ENCODE data around the gene HNRNPF.
"Not testable (repeated sequence)": the region's sequence is repeated elsewhere in the genome, so short reads cannot be mapped to it uniquely, and the experiment has no call there.

Gene HNRNPF

DNA sequence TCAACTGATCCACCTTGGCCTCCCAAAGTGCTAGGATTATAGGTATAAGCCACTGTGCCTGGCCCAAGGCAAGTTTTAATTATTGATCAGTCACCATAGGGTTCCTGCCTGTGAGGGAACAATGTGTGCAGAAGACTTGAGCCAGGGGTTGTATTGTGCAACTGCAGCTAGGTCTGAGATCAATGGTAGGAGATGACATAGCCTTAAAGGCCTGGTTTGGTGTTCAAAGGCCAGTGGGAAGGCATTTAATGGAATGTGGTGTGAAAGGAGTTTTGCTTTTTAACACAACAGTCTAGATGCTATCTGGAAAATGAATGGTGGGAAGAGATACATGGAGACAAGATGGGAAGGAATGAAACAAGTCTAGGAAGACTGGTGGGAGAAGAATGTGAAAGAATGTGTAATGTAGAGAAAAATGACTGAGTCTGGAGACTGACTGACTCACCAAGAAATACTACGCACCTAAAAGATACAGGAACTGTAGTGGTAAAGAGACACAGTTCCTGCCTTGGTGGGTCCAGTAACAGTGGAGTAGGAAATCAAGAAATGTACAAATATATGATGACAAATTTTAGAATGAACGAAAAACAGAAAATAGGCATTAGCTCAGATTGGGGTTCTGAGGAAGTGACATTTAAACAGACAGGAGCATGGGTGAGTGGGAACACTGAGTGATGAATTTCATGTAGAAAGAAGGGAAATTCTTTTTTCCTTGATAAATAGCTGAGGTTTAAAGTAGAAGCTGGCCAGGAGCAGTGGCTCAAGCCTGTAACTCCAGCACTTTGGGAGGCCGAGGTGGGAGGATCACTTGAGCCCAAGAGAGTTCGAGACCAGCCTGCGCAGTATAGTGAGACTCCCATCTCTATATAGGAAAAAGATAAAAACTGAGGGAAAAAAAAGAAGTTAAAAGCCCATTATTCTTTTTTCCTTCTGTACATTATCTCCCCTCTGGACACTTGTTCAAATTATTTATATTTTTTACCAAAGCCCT is 9.4 kb downstream of the HNRNPF start:
- peak; percentile 35 for FAIRE-seq
- no peak for DNase-seq (ENCODE audit: insufficient read length, low spot score)

DNA sequence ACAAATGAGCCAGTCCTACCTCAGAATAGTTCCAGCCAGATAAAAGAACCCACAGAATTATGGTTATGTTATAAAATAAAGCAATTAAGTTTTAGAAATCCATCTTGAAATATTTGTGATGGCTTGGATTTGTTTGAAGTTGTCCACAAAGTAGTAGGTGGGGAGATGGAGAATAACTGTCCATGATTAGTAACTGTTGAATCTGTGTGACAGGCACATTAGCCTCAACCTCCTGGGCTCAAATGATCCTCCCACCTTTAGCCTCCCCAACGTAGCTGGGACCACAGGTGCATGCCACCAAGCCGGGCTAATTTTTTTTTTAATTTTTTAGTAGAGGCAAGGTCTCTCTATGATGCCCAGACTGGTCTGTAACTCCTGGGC is 10.1 kb downstream of the HNRNPF start:
- FAIRE-seq (no peak), DNase-seq (ENCODE audit: insufficient read length, low spot score) (no peak)

DNA sequence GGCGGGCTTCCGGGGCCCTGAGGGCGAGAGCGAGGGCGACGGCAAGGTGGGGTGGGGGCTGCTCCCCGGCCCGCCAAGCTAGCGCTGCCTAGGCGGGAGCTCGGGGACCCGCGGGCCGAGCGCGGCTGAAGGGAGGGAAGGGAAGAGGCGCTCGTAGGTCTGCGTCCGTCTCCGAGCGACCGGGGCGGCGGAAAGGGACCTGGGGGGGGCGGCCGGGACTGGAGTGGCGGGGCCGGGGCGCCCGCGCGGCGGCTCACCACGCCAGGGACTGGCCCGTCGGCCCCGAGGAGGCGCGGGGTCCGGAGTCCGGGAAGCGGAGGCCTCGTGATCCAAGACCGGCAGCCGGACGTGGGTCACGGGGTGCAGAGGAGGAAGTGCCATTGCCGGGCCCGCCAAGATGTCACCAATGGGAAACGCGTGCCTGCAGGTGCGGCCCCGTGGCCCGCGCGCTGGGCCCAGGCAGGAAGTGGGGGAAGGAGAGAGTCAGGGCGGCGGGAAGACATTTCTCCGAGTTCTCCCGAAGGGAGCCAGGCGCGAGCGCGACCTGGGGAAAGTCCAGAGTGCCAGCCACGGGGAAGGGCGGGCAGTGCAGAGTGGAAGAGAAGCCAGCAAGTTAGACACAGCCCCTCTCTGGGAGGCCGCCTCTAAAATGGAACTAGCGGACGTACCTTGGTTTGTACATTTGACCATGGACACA is 11.9 kb downstream of the HNRNPF start:
- DNase-seq (ENCODE audit: insufficient read length, low spot score): peak; percentile 77
- FAIRE-seq: peak; percentile 31

DNA sequence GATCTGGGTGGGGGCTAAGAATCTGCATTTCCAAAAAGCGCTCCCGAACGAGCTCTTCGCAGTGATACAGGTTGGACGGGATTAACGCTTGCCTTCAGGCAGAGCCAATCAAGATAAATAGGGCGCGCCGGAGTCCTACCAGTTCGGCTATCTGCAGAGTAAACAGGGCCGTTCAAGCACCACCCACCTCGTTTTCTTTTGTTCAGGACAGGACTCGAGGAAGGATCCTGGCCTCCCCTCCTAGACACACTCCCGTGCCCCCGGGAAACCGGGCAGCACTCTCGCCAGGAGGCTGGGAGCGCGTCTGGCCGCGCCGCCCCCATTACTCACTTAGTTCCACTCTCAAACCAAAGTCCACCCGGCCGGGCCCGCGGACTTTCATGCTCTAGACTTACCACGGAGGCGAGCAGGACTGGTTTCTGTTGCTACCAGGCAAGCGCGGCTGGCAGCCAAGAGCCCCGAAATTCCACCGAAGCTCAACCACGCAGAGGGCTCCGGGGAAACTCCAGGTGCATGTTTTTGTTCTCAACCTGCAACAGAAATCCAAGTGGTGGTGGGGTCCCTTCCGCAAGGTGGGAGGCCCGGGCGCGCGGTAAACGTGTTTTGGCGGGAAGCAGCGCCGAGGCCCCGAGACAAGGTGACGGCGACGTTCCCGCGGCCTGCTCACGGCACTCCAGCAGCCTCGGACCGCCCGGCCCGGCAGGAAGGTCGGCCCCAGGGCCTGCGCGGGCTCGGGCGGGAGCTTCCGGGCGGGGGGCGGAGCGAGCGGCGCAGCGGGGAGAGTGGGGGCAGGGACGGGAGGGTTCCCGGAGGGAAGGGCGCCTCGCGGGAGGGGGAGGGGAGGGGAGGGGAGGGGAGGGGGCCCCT is 12.7 kb downstream of the HNRNPF start:
- FAIRE-seq (no peak), DNase-seq (ENCODE audit: insufficient read length, low spot score) (peak; percentile 65)

DNA sequence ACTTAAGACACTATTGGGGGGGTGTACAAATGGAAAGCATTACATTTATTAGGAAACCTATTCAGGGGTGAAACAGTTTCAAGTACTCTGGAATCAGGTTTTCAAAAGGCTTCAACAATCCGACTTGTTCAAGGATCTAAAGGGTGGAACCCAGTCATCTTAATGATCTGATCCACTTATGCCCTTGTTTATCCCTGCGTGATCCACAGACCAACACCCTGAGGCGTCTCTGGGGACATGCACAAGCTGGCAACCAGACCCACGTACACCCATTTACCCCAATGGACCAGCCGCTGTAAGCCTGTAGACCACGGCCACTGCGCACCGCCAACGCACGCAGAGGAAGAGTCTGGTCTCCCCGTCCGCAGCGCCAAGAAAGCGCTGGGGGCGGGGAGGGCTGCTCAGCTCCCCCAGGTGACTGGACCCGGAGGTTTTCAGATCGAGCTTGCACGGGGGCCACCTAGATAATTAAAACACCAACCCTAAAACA is 13.4 kb downstream of the HNRNPF start:
- FAIRE-seq (no peak), DNase-seq (ENCODE audit: insufficient read length, low spot score) (no peak)

DNA sequence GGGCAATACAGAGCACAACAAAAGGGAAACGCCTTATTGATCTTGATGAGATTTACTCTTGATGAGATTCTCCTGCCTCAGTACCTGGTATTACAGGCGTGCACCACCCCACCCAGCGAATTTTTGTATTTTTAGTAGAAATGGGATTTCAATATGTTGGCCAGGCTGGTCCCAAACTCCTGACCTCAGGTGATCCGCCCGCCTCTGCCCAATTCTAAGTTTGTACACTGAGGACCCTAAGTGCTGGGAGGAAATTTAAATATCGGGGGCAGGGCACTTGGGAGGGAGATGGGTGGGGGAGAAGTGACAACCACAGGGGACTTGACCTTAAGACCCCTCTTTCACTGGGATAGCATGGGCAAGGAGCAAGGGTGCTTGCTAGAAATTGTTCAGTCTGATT is 14.1 kb downstream of the HNRNPF start:
- FAIRE-seq (no peak), DNase-seq (ENCODE audit: insufficient read length, low spot score) (no peak)

DNA sequence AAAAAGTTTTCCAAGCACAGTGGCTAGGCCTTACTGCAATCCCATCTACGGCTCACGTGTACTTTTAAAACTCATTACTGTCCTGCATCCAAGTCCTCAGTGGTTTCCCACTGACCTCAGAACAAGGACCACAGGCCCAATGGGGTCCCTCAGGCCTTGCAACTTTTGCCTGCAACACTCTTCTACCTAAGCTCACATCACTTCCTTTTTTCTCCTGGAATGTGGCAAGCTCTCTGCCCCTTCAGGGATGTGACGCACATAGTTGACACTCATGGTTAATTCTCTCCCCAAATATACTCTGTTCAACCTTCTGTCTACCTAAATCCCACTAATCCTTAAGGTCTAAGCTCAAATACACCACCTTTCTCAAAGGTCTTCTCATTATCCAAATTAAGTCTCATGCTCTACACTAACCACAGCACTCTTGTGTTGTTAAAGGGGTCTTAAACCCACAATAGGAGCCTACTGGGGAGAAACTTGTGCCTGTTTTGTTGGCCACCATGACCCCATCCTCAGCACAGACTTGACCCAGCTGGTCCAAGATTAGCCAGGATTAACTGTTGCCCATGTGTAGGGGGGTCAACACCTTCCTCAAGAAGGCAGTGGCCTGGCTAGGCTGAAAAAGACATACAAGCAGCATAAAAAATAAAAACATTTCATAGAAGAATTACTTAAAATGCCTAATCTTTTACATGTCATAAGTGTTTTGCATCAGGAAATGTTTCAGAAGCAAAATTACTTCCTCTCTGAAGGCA is 15.2 kb downstream of the HNRNPF start:
- no peak for FAIRE-seq
- no peak for DNase-seq (ENCODE audit: insufficient read length, low spot score)

DNA sequence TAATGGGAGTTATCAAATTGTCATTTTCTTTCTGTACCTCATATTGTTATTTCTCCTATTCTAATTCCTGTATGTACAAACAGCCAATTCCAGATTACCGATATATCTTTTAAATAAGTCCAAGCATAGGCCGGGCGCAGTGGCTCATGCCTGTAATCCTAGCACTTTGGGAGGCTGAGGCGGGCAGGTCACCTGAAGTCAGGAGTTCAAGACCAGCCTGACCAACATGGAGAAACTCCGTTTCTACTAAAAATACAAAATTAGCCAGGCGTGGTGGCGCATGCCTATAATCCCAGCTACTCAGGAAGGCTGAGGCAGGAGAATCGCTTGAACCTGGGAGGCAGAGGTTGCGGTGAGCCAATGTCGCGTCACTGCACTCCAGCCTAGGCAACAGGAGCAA is 15.8 kb downstream of the HNRNPF start:
- not testable (repeated sequence) for FAIRE-seq; DNase-seq (ENCODE audit: insufficient read length, low spot score)

DNA sequence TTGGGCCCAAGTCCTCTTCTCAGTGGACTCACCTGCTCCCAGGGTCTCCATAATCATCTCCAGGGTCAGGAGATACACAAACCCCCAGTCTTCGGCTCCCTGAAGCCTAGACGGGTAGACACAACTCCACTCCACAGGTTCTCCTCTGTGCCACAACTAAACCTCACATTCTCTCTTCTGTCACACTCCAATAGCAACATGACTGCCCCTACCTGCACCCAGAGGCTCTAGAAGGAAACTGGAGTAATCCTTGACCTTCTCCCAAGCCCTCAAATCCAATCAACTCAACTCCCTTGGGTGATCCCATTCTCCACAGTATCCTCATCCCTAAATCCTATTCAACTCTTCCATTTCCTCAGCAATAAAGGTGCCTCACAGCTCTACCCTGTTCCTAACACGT is 16.2 kb downstream of the HNRNPF start:
- FAIRE-seq: no peak

DNA sequence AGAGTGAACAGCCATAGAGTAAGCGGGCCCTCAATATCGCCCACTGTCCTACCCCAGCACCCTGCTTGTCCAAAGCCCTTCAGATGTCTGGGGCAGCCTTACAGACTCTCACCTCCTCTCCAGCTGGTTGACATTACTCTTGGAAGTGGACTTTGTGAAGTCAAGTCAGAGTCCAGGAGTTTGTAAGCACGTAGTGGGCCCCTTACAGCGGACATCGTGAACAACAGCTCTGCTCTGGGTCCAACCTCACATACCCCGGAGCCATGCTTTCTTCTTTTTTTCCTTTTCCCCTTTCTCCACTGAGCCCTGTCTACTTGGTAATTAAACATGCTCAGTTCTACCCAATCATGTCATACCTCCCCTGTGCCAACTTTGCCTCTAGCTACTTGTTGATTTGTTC is 17.5 kb downstream of the HNRNPF start:
- FAIRE-seq (no peak), DNase-seq (ENCODE audit: insufficient read length, low spot score) (no peak)

More for the DNA sequence above, 16.2 kb downstream of the HNRNPF start:
- no peak for DNase-seq (ENCODE audit: insufficient read length, low spot score)

DNA sequence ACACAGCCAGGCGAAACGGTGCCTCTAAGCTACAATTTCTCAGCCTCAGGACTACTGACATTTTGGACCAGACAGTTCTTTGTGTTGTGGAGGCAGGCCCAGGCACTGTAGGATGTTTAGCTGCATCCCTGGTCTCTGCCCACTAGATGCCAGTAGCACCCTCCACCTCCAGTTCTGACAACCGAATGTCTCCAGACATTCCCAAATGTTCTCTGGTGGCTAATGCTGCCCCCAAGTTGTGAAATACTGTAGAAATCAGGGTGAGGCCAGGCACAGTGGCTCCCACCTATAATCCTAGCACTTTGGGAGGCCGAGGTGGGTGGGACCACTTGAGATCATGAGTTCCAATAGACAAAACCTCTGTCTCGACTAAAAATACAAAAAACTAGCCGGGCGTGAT is 18.2 kb downstream of the HNRNPF start:
- no peak for FAIRE-seq
- DNase-seq (ENCODE audit: insufficient read length, low spot score): no peak

DNA sequence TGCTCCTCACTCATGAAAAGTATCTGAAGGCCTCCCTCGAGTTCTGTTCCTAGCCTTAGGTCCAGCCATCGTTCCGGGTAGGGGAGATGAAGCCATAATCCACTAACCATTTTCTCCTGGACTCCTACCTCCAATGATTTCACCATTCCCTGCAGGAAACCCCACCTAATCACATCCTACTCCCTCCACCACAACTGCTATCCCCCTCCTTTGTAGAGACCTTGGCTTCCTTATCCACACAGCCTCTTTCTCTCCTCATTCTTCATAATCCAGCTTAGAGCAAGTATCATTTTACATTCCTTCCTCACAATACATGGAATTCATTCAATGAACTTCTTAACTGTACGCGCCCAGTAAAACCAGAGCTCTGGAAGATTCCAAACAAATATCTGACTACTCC is 18.7 kb downstream of the HNRNPF start:
- DNase-seq (ENCODE audit: insufficient read length, low spot score) (no peak), FAIRE-seq (no peak)

DNA sequence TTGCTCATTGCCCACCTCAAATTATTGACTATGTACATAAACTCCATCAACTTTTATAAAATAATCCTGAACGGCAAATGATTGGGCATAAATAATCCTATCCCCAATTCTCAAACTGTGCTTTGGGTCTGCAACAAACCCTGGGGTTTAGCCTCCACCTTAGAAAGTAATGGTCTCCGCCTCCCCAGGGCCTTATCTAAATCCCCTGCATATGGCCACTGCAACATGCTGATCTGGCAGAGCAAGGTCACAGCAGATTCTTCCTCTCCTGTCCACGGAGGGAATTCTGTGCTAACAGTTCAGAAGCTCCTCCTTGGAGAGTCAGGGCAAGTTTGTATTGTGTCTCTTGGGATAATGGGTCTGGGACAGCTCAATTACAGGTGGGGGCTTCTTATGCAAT is 19.1 kb downstream of the HNRNPF start:
- FAIRE-seq (no peak), DNase-seq (ENCODE audit: insufficient read length, low spot score) (no peak)

DNA sequence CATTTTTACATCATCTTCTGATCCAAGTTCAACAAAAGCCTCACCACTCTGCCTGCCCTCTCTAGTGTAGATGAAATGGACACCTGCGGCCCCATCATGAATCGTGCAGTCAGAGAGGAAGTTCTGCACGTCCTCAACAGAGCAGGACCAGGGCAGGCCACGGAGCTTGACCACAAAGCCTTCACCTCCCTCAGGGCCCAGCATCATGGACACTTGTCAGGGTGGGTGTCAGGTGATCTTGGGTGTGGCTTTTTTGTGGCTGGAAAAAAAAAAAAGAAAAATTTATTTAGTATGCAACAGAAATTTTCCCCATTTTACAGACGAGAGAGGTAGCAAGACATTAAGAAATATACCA is 21.3 kb downstream of the HNRNPF start:
- no peak for FAIRE-seq
- DNase-seq (ENCODE audit: insufficient read length, low spot score): no peak

DNA sequence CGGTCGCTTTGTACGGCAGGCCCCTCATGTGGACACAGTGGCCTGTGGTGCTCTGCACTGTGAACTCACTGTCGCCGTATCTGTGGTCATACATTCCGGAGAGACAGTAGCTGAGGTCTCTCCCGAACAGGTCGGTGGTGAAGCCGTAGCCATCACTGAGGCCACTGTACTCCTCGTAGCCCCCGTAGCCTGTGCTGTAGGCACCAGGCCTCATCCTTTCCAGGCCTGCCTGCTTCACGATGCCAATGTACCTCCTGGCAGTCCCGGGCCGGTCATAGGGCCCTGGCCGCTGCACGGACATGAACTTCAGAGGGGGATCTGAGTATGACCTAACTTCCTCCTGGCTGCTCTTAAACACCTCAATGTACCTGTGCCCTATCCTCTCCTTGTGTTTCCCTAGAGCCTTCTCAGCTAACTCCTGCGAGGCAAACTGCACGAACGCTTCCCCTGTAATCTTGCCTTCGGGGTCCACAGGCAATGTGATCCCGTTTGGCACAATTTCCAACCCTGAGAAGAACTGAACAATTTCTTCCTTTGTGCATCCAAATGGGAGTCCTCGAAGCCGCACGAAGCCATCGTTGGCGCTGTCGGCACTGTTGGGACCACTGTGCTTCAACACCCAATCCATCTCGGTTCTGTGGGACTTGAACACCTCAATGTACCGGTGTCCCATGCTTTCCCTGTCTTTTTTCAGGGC is 21.9 kb downstream of the HNRNPF start:
- FAIRE-seq (no peak), DNase-seq (ENCODE audit: insufficient read length, low spot score) (no peak)

DNA sequence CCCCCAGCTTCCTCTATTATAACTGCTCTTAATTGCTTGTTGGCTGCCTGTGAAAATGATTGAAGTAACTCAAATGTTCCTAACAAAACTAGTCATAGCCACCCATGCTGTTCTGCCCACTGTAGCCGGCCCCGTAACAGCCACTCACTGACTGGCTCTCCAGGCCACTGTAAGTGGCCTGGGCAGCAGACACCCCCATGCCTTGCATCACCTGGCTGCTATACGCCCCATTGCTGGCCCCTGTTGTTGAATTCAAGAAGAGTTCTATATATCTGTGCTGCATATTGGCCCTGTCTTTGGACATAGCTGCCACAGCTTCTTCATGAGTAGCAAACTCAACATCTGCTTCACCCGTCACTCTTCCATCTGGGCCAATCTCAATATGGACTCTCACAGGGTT is 22.4 kb downstream of the HNRNPF start:
- FAIRE-seq: no peak
- no peak for DNase-seq (ENCODE audit: insufficient read length, low spot score)

DNA sequence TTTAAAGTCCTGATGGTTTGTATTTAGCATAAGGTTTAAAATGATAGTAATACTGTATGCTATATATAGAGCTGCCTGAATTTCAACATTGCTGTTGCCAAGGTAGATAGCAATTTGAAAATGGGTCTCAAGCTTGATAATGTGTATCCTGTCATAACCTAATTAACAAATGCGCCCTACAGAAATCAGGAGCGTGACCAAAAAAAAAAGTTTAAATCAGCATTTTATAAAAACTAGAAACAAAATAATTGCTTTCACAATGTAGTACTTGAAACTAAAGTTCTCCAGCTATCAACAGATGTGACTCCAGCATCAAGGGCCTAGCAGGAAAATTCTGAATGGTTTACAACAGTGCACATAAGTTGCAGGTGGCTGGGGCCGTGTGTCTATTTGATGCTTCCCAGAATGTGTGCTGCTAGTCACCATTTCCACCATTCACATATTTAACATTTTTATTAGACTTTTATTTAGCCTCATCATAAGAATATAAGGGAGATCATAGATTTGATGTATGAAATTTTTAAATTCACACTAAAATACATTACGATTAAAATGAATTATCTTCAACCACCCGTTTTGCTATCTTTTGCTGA is 23.5 kb downstream of the HNRNPF start:
- DNase-seq (ENCODE audit: insufficient read length, low spot score) (no peak), FAIRE-seq (no peak)

DNA sequence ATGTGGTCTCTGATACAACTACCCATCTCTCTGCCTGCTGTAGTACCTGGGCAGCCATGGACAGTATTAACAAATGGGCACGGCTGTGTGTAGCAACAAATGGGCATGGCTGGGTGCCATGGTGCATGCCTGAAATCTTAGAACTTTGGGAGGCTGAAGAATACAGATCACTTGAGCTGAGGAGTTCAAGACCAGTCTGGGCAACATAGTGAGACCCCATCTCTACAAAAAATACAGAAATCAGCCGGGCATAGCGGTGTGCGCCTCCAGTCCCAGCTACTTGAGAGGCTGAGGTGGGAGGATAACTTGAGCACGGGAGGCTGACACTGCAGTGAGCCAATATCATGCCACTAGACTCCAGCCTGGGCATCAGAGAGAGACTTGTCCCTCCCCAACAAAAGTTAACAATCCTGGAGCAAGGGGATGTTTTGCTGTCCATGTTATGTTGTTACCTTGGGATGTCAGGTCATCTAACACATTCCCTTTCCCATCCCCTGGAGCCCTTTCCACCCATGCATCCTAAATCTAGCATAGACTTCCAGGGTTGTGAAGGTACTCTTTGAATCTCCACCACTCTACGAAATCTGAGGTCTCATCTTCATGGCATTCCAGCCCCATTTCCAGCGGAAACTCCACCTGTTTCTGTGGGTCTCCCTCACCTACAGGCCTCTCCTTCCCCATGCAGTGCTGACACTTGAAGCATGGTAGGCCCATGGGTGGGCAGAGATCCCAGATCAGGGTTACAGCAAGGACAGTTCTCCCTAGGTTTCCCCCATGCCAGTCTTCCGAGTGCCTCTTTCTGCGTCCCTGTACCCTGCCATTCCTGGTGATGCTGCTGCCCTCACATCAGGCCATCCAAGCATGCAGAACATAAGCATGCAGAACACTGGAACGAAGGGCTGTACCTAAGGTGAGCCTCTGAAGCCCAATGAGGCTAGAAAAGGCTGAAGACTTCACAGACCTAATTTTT is 24.4 kb downstream of the HNRNPF start:
- FAIRE-seq (no peak), DNase-seq (ENCODE audit: insufficient read length, low spot score) (no peak)

All from GM19239 (cell line).